Prostate gland (tissue), 2 donors: Measurements from ENCODE around the gene GNAI2. TPM values are rescaled to one million over a fixed set of nuclear protein-coding genes. Genes with fewer than 3 reads are reported as not detected.
"Not testable (repeated sequence)": the region's sequence is repeated elsewhere in the genome, so short reads cannot be mapped to it uniquely, and the experiment has no call there.

ENCODE experiments used
- DNase-seq: peaks from one replicate; pipeline ENCODE4 v3.0.0-alpha.2; 2019; ENCODE audit warnings: low spot score
- H3K27ac ChIP-seq, 2 donors: fragments of 200-600 bp; sonication (generic); 2 replicates each; pipeline ENCODE4 v1.5.1; 2017 to 2019
- H3K27me3 ChIP-seq: fragments of 200-600 bp; sonication (generic); replicated peaks from 2 replicates; pipeline ENCODE4 v1.5.1; 2019; ENCODE audit not compliant: insufficient read depth
- H3K36me3 ChIP-seq, 2 donors: fragments of 200-600 bp; sonication (generic); 1 replicate in 1 of 2; 2 replicates in 1 of 2; pipeline versions ENCODE4 v1.5.1 to v1.8.1; 2017 to 2019
- H3K4me1 ChIP-seq: fragments of 200-600 bp; sonication (generic); replicated peaks from 2 replicates; pipeline ENCODE4 v1.5.1; 2019
- H3K4me3 ChIP-seq, 2 donors: fragments of 200-600 bp; sonication (generic); 2 replicates each; pipeline ENCODE4 v1.5.1; 2017 to 2019
- H3K9me3 ChIP-seq: fragments of 200-600 bp; sonication (generic); 2 replicates; pipeline ENCODE4 v1.5.1; 2017
- POLR2A ChIP-seq: fragments of 450-650 bp; IDR thresholded peaks from one replicate; pipeline ENCODE4 v1.6.1; 2016; ENCODE audit warnings: antibody characterized with exemption, mild to moderate bottlenecking
- POLR2AphosphoS5 ChIP-seq: sonication (generic); formaldehyde crosslinking; IDR thresholded peaks from one replicate; pipeline ENCODE4 v1.6.1; 2017; ENCODE audit warnings: antibody characterized with exemption
- WGBS: methylation state at CpG from one replicate; pipeline ENCODE4 v1.1.5; 2018; 5-methylcytosine and 5-hydroxymethylcytosine counted together
- intact Hi-C: fragments of 100-400 bp; cut with DNase I; formaldehyde crosslinking; loops from one replicate; pipeline ENCODE4 v1.14.2; 2022
- total RNA-seq, 2 donors: library from RNA; depleted of rRNA; stranded (reverse); fragments of >200 nt; gene quantifications; one replicate each; pipeline ENCODE4 v1.1.0, GENCODE V29; 2016
- TF ChIP-seq, protein P1 (sequence below), 4 experiments: fragments of 200-600 bp in 2 of 4; fragments of 450-650 bp in 2 of 4; sonication (generic) in 2 of 4; IDR thresholded peaks; 1 replicate in 3 of 4; 2 replicates in 1 of 4; pipeline ENCODE4 v1.5.1; 2016 to 2019; ENCODE audit warnings: antibody characterized with exemption in 4 of 4, mild to moderate bottlenecking in 2 of 4, moderate library complexity in 2 of 4

GNAI2 gene
- total RNA-seq, 2 donors from 2014 or later, result 118 to 301 TPM

DNA sequence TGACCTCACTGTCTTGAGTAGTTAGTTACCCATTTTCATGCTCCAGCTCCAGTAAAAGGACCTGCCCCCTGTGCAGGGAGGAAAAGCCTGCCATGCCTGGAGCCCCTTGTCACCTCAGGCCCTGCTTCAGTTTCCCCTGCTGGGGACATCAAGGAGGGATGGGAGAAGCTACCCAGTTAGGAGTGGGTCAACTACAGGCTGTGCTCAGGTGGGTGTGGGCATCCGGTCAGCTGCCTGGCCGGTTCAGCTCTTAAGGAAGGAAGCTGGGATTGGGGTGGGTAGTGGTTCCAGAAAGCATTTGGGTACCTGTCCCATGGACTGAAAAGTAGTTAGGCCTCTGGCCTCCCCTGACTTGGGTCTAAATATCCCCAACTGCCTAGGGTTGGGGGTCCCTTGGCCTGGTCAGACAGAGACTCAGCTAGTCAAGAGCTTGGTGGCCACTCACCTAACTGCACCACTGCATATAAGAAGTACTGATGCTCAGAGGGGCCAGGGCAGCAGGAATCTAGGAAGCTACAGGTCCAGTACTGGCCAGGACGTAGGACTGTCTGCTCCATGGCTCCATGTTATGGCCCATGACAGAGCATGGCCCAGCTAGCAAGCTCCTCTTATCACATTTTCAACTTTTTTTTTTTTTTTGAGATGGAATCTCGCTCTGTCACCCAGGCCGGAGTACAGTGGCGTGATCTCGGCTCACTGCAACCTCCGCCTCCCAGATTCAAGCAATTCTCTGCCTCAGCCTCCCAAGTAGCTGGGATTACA, 43.4 kb downstream of the GNAI2 start:
- WGBS, result 91% methylated on average over 8 of the region's 8 CpGs
- no peak for TF ChIP-seq POLR2A
- no peak for TF ChIP-seq POLR2AphosphoS5
- TF ChIP-seq, protein P1, sequence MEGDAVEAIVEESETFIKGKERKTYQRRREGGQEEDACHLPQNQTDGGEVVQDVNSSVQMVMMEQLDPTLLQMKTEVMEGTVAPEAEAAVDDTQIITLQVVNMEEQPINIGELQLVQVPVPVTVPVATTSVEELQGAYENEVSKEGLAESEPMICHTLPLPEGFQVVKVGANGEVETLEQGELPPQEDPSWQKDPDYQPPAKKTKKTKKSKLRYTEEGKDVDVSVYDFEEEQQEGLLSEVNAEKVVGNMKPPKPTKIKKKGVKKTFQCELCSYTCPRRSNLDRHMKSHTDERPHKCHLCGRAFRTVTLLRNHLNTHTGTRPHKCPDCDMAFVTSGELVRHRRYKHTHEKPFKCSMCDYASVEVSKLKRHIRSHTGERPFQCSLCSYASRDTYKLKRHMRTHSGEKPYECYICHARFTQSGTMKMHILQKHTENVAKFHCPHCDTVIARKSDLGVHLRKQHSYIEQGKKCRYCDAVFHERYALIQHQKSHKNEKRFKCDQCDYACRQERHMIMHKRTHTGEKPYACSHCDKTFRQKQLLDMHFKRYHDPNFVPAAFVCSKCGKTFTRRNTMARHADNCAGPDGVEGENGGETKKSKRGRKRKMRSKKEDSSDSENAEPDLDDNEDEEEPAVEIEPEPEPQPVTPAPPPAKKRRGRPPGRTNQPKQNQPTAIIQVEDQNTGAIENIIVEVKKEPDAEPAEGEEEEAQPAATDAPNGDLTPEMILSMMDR (IDR thresholded peaks at IDR 0.05), result no peak
- no peak overlapping the region for H3K27ac ChIP-seq
- no peak for DNase-seq
- H3K36me3 ChIP-seq, result no peaks in the 10 kb centered on the region
- H3K4me1 ChIP-seq, result no peaks in the 10 kb centered on the region
- intact Hi-C loops, result loop anchor here (10.0 kb wide), 1 partner anchor 1145 kb away; the partner anchor contains the start of gene LAMB2
- H3K4me3 ChIP-seq, result no peak overlapping the region
- H3K9me3 ChIP-seq, result no peaks in the 10 kb centered on the region
- H3K27me3 ChIP-seq, result no peaks in the 10 kb centered on the region

DNA sequence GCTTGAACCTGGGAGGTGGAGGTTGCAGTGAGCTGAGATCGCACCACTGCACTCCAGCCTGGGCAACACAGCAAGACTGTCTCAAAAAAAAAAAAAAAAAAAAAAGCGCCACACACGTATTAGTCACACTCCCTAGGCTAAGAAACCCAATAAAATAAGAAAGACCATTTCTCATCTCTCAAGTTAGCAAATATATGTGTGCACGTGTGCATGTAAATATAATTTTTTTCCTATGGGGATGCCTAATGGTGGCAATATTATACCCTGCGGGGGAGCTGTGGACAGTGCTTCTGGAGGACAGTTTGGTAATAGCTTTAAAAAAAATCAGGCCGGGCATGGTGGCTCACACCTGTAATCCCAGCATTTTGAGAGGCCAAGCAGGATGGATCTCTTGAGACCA, 48.1 kb downstream of the GNAI2 start:
- H3K27me3 ChIP-seq, H3K9me3 ChIP-seq, H3K4me3 ChIP-seq, DNase-seq, H3K27ac ChIP-seq, H3K4me1 ChIP-seq: not testable (repeated sequence)
- H3K36me3 ChIP-seq, result peaks cover 6 to 13% of the 10 kb centered on the region in 2 donors
- 82% methylated on average over 6 of the region's 6 CpGs for WGBS
- intact Hi-C loops, result loop anchor here (10.0 kb wide), 1 partner anchor 1149 kb away; the partner anchor contains the start of gene LAMB2

DNA sequence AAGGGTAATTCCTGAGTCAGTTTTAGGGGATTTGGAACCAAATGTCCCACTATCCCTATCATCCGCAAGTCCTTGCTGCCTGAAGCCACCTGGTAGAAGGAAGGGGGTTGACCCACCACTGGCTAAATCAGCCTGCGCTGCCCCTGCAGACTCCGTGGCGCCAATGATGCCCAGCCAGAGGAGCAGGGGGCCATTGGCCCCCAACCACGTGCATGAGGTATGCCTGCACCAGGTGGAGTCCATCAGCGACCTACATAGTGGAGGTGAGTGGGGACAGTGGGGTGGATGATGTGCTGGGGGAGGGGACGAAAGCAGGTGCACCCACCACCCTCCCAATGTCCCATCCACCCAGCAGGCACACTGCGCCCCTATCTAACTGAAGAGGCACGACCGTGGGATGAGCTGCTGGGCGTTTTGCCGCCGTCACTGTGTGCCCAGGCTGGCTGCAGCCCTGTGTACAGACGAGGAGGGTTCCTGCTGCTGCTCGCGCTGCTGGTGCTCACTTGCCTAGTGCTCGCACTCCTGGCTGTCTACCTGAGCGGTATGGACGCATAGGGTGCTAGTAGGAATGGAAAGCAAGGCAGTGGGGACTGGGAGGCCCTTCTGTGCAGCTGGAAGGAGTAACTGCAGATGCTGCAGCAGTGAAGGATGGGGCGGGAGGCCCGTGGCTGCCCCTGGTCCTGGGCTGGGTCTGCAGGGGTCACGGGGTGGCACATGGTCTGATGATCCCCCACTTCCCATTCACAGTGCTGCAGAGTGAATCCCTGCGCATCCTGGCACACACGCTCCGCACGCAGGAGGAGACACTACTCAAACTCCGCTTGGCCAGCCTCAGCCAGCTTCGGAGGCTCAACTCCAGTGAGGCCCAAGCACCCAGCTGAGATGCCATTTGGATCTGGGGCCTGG, 50.6 kb downstream of the GNAI2 start:
- 84% methylated on average over 28 of the region's 28 CpGs for WGBS

DNA sequence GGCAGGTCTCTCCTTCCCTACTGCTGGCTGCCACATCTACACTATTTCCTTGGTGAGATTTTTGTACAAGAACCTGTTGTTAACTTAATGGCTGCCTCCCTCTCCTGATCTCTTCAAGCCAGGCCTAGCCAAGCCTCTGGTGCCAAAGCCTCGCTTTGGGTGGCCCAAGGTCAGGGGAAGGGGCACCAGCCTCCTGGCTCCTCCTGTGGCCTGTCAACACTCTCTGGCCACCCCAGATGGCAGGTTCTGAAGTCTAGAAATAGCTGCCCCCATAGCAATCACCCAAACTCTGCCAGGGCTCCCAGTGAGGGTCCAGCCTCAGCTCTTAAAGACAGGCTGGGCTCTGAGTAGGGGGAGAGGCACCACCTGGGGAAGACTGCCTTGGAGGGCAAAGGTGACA, 51.3 kb downstream of the GNAI2 start:
- no peaks in the 10 kb centered on the region for H3K4me1 ChIP-seq
- WGBS, result 91% methylated on average over 1 of the region's 1 CpG
- DNase-seq, result no peak
- no peak overlapping the region for H3K27ac ChIP-seq
- no peaks in the 10 kb centered on the region for H3K27me3 ChIP-seq
- TF ChIP-seq POLR2AphosphoS5 (no peak), POLR2A (no peak)
- TF ChIP-seq, protein P1 (IDR thresholded peaks at IDR 0.05), result no peak
- H3K4me3 ChIP-seq, result no peak overlapping the region
- intact Hi-C loops, result loop anchor here (10.0 kb wide), 1 partner anchor 1152 kb away; the partner anchor contains the start of gene LAMB2
- no peaks in the 10 kb centered on the region for H3K9me3 ChIP-seq
- H3K36me3 ChIP-seq, result peaks cover 11 to 22% of the 10 kb centered on the region in 2 donors

More for the DNA sequence above, 50.6 kb downstream of the GNAI2 start:
- Histone ChIP-seq H3K4me1 (no peaks in the 10 kb centered on the region), H3K27ac (no peak overlapping the region), H3K27me3 (no peaks in the 10 kb centered on the region), H3K4me3 (no peak overlapping the region), H3K36me3 (peaks cover 11 to 22% of the 10 kb centered on the region in 2 donors), H3K9me3 (no peaks in the 10 kb centered on the region)
- TF ChIP-seq POLR2AphosphoS5 (no peak), POLR2A (no peak)
- TF ChIP-seq, protein P1 (IDR thresholded peaks at IDR 0.05), result no peak
- DNase-seq, result no peak
- intact Hi-C loops, result loop anchor here (10.0 kb wide), 1 partner anchor 1152 kb away; the partner anchor contains the start of gene LAMB2

DNA sequence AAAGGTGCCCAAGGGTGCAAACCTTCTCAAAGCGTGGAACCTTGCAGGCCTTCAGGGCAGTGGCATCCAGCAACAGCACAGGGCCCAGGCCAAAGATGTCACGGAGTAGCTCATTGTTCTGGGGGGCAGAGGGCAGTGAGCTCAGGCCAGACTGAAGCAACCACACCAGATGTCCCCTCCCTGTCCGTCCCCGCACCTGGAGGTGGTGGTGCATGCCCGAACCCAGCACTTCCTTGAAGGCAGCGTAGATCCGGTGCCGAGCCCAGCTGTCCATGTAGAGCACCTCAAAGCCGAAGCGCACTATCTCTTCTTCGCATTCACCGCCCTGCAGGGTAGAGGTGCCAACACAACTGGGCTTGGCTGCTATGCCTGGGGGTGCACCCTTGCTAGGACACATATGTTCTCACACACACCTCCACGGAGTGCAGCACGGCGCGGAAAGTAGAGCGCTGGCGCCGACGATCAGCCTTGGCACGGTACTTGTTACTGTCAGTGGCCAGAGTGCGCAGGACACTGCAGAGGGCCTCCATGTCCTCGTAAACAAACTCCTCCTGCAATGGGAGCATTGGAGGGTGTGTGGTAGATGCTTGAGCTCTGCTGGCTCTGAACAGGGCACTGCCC, 52.5 kb downstream of the GNAI2 start:
- Histone ChIP-seq H3K27ac (no peak overlapping the region), H3K27me3 (no peaks in the 10 kb centered on the region), H3K4me3 (no peak overlapping the region), H3K4me1 (peaks cover 5% of the 10 kb centered on the region), H3K9me3 (no peaks in the 10 kb centered on the region), H3K36me3 (peaks cover 11 to 22% of the 10 kb centered on the region in 2 donors)
- intact Hi-C loops, result loop anchor here (10.0 kb wide), 1 partner anchor 1154 kb away; the partner anchor contains the start of gene LAMB2
- no peak for DNase-seq
- WGBS, result 96% methylated on average over 23 of the region's 23 CpGs
- TF ChIP-seq POLR2AphosphoS5, result no peak
- no peak for TF ChIP-seq POLR2A
- TF ChIP-seq, protein P1 (IDR thresholded peaks at IDR 0.05), result no peak
